CD4-positive, alpha-beta T cell treated with Interleukin-2 at 100 ng/mL for 4 hours (primary cell): ENCODE data around the gene RREB1.

ENCODE experiments used
- DNase-seq: peaks from one replicate; pipeline ENCODE4 v3.0.0-alpha.2; 2020; ENCODE audit warnings: low spot score

Gene RREB1

GRCh38 chr6:7243179-7243981 lies 135.6 kb downstream of the RREB1 start:
- DNase-seq: peak; percentile 75

DNA sequence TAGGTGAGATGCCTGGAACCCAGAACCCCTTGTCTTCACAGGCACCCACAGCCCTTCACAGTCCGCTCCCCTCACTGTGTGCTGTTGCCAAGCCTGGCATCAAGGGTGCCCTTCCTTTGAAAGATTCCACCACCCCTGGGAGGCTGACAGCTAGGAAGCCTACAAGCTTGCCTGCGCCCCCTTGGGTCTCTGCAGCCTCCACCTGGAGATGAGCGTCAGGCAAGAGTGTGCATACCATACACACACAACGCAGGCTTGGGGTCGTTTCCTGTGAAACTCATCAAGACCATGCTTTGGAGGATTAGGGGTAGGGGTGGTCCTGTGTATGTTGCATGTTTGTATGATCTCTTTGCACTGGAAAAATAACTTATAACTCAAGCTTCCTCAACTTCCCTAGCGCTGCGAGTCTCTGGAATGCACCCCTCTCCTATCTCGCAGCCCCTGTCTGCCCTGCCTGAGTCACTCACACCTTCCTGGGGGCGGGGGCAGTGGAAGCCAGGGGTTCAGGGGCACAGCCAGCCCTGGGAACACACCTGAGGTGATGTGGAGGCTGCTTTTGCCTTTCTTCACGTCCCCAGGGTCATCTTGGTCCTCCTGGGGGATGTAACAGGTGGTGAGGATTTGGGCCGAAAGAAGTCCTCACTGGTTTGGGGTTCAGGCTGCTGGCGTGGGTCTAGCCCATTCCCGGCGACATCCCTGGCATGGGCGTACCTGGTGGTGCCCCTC lies 138.1 kb downstream of the RREB1 start:
- DNase-seq: no peak

GRCh38 chr6:7246401-7247178 lies 138.8 kb downstream of the RREB1 start:
- DNase-seq: no peak

GRCh38 chr6:7247179-7247456 lies 139.4 kb downstream of the RREB1 start:
- DNase-seq: no peak

DNA sequence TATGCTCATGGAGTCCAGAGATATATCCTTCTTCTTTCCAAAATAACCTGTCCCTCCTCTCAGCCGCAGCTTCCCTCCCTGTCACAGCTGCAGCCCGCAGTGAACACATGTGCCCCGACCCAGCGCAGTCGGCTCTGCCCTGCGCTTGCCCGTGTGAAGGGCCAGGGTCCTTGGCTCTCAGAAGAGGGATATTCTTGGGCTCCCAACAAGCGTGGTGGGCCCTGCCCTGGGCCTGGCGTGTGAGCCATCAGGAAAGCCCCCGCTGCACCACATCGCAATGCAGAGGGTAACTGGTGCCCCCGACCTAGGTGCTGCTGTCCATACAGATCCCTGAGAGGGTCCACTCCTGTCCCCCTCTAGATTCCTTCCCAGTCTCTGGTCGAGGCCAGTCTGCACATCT lies 140.1 kb downstream of the RREB1 start:
- DNase-seq: no peak

GRCh38 chr6:7249391-7249790 lies 141.6 kb downstream of the RREB1 start:
- DNase-seq: no peak

DNA sequence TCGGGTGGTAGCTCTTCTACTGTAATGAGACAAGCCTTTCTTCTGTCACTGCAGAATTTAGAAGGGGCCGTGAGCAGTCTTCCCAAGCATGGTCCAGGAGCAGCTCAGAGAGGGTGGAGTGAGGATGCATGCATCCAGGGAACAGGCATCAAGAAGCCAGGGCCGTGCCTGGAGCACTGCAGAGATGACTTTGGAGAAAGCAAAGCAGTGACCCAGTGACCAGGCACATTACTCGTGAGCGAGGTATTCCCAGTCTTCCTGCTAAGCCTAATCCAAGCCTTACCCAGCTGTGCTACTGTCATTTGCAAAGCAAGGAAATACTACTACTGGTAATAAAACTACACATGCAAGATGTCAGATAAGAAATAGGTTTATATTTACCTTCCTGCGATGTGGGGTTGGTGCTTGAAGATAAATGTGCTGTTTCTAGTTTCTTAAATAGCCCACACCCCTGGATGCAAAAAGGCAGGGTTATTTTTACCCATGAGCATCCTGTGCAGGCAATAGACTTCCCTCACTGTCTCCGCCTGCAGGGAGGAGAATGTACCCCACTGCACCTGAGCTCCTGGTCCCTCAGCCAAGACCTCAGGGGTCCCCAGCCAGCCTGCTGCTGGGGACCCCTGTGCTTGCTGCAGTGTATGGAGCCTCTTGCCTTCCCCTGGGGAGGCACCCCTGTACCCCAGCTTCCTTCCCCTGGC lies 142.3 kb downstream of the RREB1 start:
- no peak for DNase-seq

- no peak for DNase-seq
Measured at GRCh38 chr6:7250812-7251211, 143.1 kb downstream of the RREB1 start.

DNA sequence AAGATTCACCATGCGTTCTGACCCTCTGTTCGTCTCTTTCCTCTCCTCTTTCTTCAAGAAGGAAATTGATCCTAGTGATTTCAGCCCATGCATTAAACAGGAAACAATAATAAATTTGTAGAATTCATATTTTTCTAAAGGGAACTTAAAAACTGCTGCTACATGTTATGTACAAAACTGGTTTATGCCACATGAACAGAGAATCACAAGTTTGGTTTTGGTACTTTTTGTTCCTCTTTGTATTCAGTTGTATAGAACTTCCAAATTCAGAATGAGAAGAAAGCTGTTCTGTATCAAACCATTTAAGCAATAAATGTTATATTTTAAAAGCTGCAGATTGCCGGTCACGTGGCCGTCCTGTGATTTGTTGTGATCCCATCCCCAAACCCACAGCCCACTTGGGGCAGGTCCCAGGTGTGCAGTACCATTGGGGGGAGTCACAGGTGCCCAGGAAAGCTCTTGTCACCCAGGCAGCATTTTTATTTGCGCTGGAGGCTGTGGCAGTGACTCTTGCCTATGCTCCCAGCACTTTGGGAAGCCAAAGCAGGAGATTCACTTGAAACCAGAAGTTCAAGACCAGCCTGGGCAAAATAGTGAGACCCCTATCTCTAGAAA lies 144.0 kb downstream of the RREB1 start:
- DNase-seq: no peak

DNA sequence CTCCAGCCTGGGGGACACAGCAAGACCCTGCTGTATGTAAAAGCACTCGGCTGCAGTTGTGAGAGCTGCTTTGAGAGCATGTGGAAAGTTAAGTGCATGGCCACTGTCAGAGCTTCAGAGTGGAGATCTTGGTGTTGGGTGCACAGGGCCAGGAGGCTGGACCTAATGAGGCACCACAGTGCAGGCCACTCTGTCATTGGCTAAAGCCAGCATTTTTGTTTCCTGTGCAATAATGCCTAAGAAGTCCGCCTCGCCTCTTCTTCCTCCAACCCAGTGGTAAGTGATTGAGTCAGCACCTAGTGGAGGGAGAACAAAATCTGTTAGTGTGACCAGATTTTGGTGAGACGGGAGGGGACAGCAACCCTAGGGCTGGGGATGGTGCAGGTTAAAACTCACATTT lies 144.6 kb downstream of the RREB1 start:
- DNase-seq: no peak

- no peak for DNase-seq
Measured at GRCh38 chr6:7254980-7255835, 147.4 kb downstream of the RREB1 start.

GRCh38 chr6:7255918-7256317 lies 148.2 kb downstream of the RREB1 start:
- no peak for DNase-seq

GRCh38 chr6:7256785-7257184 lies 149.0 kb downstream of the RREB1 start:
- no peak for DNase-seq

GRCh38 chr6:7257521-7258230 lies 149.9 kb downstream of the RREB1 start:
- no peak for DNase-seq

GRCh38 chr6:7258231-7258763 lies 150.5 kb downstream of the RREB1 start:
- DNase-seq: no peak

DNA sequence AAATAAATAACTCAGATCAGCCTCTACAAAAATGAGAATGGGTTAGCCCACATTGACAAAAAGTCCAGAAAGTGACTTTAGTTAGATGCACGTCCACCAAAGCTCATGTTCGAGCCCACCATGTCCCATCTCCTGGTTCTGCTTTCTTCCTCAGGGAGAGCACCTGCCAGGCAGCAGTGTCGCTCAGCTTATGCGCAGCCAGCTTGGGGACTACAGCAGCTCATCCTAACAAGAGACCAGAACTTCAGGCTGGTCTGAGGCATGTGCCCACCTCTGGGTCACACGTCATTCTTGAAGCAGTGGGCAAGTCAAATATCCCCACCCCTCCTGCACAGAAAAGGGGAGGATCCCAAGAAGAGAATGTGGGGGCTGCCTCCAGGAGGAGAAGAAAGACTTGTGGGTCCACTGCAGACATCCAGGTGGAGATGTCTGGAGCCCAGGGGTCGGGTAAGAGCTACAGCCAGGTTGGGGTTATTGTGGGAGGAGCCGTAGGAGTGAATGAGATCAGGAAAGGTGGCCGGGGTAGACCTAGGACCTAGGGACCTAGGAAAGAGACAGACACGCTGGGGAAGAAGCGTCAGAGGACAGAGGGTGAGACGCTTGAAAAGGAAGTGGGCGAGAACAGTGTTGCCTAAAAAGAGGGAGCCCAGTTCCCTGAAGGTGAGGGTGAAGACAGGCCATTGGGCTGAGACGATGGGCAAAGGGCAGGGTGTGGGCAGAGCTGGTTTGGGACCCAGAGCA lies 152.7 kb downstream of the RREB1 start:
- no peak for DNase-seq

- peak; percentile 12 for DNase-seq
Measured at GRCh38 chr6:7261032-7261841, 153.5 kb downstream of the RREB1 start.

DNA sequence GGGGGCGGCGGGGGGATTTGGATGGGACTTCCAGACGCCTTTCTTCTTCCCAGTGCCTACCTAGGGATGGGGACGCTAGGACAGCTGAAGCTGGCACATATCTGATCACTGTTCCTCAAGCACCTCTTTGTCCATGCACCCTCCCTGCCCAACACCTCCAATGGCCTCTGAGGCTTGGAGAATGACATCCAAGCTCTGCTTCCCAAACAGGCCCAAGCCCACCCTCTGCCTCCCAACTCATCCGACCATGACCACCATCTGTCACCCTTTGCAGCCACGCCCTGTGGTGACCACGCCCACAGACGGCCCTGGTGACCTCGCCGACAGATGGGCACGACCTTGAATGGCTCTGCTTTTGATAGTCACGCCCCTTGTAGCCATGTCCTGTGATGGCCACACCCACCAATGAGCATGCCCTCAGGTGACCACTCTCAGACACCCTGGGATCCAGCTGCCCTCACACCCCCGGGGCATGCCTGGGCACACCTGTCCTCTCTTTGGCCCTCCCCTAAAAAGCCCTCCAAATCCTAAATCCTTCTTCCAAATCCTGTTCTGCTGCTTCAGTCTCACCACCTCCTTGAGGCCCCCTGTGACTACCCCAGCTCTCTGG lies 154.2 kb downstream of the RREB1 start:
- DNase-seq: no peak
